Measurements from ENCODE around the gene ACVR2A. TPM values are rescaled to one million over a fixed set of nuclear protein-coding genes. Genes with fewer than 3 reads are reported as not detected.

Gene ACVR2A
- total RNA-seq, 6 experiments from 2014 or later, result 5.8 to 9.3 (median 6.5) TPM

- Histone ChIP-seq H3K9me3 (no peaks in the 10 kb centered on the region), H3K27me3 (no peaks in the 10 kb centered on the region), H3K4me1 (no peaks in the 10 kb centered on the region), H3K36me3 (peaks cover 0 to 3% (median 0%) of the 10 kb centered on the region in 4 donors), H3K4me3 (no peak overlapping the region), H3K27ac (no peak overlapping the region)
- intact Hi-C loops (cut with DNase I), result no loop called here
- DNase-seq (no peak), ATAC-seq (no peak)
- TF ChIP-seq CTCF (IDR thresholded peaks at IDR 0.05) (no peak), POLR2A (IDR thresholded peaks at IDR 0.05) (no peak)
- 67% methylated on average over 4 of the region's 4 CpGs for WGBS (ENCODE audit: insufficient coverage, low coverage, low lambda C conversion rate, missing lambda C conversion rate)
Measured at GRCh38 chr2:147916723-147917122, 71.9 kb downstream of the ACVR2A start.

GRCh38 chr2:147917161-147917560, 72.3 kb downstream of the ACVR2A start:
- DNase-seq, result no peak
- intact Hi-C loops (cut with DNase I), result no loop called here
- ATAC-seq, result no peak
- H3K4me3 ChIP-seq, result no peak overlapping the region
- no peak overlapping the region for H3K27ac ChIP-seq
- TF ChIP-seq POLR2A (IDR thresholded peaks at IDR 0.05), result no peak
- TF ChIP-seq CTCF (IDR thresholded peaks at IDR 0.05), result no peak
- H3K4me1 ChIP-seq, result no peaks in the 10 kb centered on the region
- WGBS (ENCODE audit: insufficient coverage, low coverage, low lambda C conversion rate, missing lambda C conversion rate), result 76% methylated on average over 4 of the region's 4 CpGs
- peaks cover 0 to 3% (median 0%) of the 10 kb centered on the region in 4 donors for H3K36me3 ChIP-seq
- H3K9me3 ChIP-seq, result no peaks in the 10 kb centered on the region
- H3K27me3 ChIP-seq, result no peaks in the 10 kb centered on the region

GRCh38 chr2:147923846-147924245, 79.0 kb downstream of the ACVR2A start:
- no peak for TF ChIP-seq CTCF (IDR thresholded peaks at IDR 0.05)
- TF ChIP-seq POLR2A (IDR thresholded peaks at IDR 0.05), result no peak
- Histone ChIP-seq H3K27me3 (no peaks in the 10 kb centered on the region), H3K4me1 (peaks cover 0 to 16% (median 5%) of the 10 kb centered on the region in 4 donors), H3K27ac (no peak overlapping the region), H3K36me3 (peaks cover 0 to 3% (median 0%) of the 10 kb centered on the region in 4 donors), H3K9me3 (no peaks in the 10 kb centered on the region), H3K4me3 (no peak overlapping the region)
- ATAC-seq, result no peak
- intact Hi-C loops (cut with DNase I), result no loop called here
- no peak for DNase-seq
- WGBS (ENCODE audit: insufficient coverage, low coverage, low lambda C conversion rate, missing lambda C conversion rate), result 74% methylated on average over 3 of the region's 3 CpGs

- WGBS (ENCODE audit: insufficient coverage, low coverage, low lambda C conversion rate, missing lambda C conversion rate), result 96% methylated on average over 3 of the region's 3 CpGs
- intact Hi-C loops (cut with DNase I), result no loop called here
- TF ChIP-seq POLR2A (IDR thresholded peaks at IDR 0.05), result no peak
- H3K36me3 ChIP-seq, result peaks cover 0 to 3% (median 0%) of the 10 kb centered on the region in 4 donors
- no peak for ATAC-seq
- no peak overlapping the region for H3K27ac ChIP-seq
- no peak overlapping the region for H3K4me3 ChIP-seq
- no peak for DNase-seq
- H3K27me3 ChIP-seq, result no peaks in the 10 kb centered on the region
- H3K4me1 ChIP-seq, result peaks cover 0 to 16% (median 5%) of the 10 kb centered on the region in 4 donors
- H3K9me3 ChIP-seq, result no peaks in the 10 kb centered on the region
Measured at GRCh38 chr2:147924647-147925046, 79.8 kb downstream of the ACVR2A start.

GRCh38 chr2:147925886-147926285, 81.1 kb downstream of the ACVR2A start:
- Histone ChIP-seq H3K4me3 (no peak overlapping the region), H3K36me3 (no peaks in the 10 kb centered on the region), H3K27me3 (no peaks in the 10 kb centered on the region), H3K27ac (no peak overlapping the region), H3K9me3 (no peaks in the 10 kb centered on the region), H3K4me1 (peaks cover 0 to 16% (median 5%) of the 10 kb centered on the region in 4 donors)
- no peak for TF ChIP-seq CTCF (IDR thresholded peaks at IDR 0.05)
- TF ChIP-seq POLR2A (IDR thresholded peaks at IDR 0.05), result no peak
- ATAC-seq (peak in 1 of 4 donors; percentile 28), DNase-seq (no peak)
- intact Hi-C loops (cut with DNase I), result no loop called here

Data from right lobe of liver (tissue), 6 donors.